ENCODE data around the gene PCF11.

- TF ChIP-seq, protein P1, sequence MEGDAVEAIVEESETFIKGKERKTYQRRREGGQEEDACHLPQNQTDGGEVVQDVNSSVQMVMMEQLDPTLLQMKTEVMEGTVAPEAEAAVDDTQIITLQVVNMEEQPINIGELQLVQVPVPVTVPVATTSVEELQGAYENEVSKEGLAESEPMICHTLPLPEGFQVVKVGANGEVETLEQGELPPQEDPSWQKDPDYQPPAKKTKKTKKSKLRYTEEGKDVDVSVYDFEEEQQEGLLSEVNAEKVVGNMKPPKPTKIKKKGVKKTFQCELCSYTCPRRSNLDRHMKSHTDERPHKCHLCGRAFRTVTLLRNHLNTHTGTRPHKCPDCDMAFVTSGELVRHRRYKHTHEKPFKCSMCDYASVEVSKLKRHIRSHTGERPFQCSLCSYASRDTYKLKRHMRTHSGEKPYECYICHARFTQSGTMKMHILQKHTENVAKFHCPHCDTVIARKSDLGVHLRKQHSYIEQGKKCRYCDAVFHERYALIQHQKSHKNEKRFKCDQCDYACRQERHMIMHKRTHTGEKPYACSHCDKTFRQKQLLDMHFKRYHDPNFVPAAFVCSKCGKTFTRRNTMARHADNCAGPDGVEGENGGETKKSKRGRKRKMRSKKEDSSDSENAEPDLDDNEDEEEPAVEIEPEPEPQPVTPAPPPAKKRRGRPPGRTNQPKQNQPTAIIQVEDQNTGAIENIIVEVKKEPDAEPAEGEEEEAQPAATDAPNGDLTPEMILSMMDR (IDR thresholded peaks at IDR 0.05) = no peak
- no peak for TF ChIP-seq EP300 (IDR thresholded peaks at IDR 0.05)
These were observed 35.1 kb downstream of the PCF11 start for GRCh38 chr11:83191986-83192385.

Data from upper lobe of left lung (tissue), 4 donors.